Suprapubic skin (tissue), 4 donors: Measurements from ENCODE around the gene XKR3.

Source experiments
- CTCF ChIP-seq, 2 donors: fragments of 200-600 bp in 1 of 2; fragments of 450-650 bp in 1 of 2; sonication (generic) in 1 of 2; IDR thresholded peaks; one replicate each; pipeline ENCODE4 v1.5.1; 2016 to 2019; ENCODE audit warnings: antibody characterized with exemption in 2 of 2, mild to moderate bottlenecking in 1 of 2, moderate library complexity in 1 of 2
- EP300 ChIP-seq: sonication (generic); formaldehyde crosslinking; IDR thresholded peaks from one replicate; pipeline ENCODE4 v1.6.1; 2017; ENCODE audit warnings: antibody characterized with exemption
- POLR2A ChIP-seq, 2 donors: fragments of 450-650 bp; IDR thresholded peaks; one replicate each; pipeline ENCODE4 v1.6.1; 2017; ENCODE audit warnings: antibody characterized with exemption in 2 of 2, mild to moderate bottlenecking in 2 of 2, moderate library complexity in 2 of 2
- POLR2AphosphoS5 ChIP-seq, 3 donors: sonication (generic); formaldehyde crosslinking; IDR thresholded peaks; one replicate each; pipeline ENCODE4 v1.6.1; 2017; ENCODE audit warnings: antibody characterized with exemption in 3 of 3

GRCh38 chr22:16789860-16790493 lies 35.2 kb downstream of the XKR3 start:
- TF ChIP-seq POLR2A (IDR thresholded peaks at IDR 0.05) (no peak), CTCF (IDR thresholded peaks at IDR 0.05) (no peak), POLR2AphosphoS5 (IDR thresholded peaks at IDR 0.05) (no peak), EP300 (no peak)
